Measurements from ENCODE around the gene DAP.

- TF ChIP-seq POLR2A (IDR thresholded peaks at IDR 0.05) (no peak), CTCF (IDR thresholded peaks at IDR 0.05 in 4 of 5, conservative IDR thresholded peaks at IDR 0.05 in 1 of 5) (no peak)
Observed at GRCh38 chr5:10760096-10760920, 726 bp downstream of the DAP start.
